Activated T-cell treated with anti-CD3 and anti-CD28 coated beads for 48 hours (primary cell): ENCODE results near the gene HDAC3.

ENCODE experiments used
- DNase-seq: peaks from one replicate; pipeline ENCODE4 v3.0.0-alpha.2; 2020; ENCODE audit warnings: low read depth

The HDAC3 gene

DNA sequence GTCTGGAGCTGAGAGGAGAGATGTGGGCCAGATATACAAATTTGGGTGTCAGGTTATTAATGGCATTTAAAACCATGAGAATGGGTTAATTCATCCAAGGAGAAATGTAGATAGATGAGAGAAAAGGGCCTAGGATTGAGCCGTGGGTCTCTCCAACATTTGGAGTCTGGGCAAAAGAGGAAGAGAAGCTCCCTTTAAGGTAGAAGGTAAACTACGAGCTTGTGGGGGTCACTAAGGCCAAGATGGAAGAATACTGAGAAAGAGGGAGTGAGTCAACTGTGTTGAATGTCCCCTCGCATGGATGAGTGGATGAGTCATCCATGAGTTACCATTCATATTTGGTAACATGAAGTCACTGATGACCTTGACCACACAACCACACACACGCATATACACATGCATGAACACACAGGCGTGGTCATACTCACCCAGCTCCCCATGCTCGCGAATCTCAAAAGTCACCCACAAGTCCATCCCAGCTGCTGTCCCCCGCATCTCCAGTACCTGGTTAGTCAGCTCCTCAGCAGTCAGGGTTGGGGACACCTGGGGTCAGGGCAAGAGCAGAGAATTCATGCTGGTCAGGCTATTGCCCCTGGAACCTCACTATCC lies 21.4 kb upstream of the HDAC3 start:
- no peak for DNase-seq

DNA sequence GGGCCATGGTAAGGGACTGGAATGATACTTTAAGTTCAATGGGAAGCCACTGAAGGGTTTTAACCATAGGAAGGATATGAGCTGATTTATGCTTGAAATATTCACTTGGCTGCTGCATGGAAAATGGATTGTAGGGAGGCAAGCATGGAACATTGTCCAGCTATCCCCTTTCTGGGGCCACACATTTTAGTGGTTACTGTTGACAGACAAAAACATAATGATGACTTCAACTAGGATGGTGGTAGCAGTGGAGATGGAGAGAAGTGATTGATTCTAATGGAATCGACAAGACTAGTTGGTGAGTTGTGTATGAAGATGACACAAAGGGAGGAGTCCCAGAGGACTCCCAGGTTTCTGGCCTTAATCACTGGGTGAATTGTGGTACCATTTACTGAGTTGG lies 20.8 kb upstream of the HDAC3 start:
- DNase-seq: no peak

- no peak for DNase-seq
These were observed 19.7 kb upstream of the HDAC3 start for GRCh38 chr5:141656396-141656795.

GRCh38 chr5:141655020-141655419 lies 18.4 kb upstream of the HDAC3 start:
- no peak for DNase-seq

DNA sequence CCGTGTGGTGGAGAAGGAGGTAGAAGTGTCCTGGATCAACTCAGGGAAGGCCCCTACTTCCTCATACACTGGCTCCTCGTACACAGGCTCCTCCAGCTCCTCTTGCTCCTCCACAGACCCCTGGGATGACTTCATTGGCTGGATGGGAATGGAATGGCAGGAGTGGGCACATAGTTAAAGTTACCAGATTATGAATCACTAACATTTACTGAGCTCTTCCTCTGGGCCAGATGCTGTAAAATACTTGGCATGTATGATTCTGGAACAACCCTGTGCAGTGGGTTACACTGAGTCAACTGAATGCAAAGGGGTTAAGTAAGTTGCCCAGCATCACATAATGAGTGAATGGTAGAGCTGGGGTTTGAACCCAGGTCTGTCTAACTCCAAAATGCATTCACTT lies 17.6 kb upstream of the HDAC3 start:
- no peak for DNase-seq

DNA sequence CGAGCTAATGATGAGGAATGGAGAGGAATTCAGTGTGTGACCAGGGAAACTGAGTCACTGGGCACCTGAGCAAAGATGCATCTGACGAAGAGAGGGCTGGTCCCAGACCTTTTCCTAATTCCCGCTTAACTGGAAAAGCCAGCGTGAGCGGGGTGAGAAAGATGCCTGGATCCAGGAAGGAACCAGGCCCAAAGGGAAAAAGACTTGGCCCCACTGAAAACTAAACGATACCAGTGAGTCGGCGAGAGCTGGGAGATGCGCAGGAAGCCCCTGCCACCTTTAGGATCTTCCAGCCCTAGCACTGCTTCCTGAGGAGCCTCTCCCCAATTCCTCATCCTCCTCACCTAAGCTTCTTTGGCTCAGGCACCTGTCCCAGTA lies 15.1 kb upstream of the HDAC3 start:
- no peak for DNase-seq

DNA sequence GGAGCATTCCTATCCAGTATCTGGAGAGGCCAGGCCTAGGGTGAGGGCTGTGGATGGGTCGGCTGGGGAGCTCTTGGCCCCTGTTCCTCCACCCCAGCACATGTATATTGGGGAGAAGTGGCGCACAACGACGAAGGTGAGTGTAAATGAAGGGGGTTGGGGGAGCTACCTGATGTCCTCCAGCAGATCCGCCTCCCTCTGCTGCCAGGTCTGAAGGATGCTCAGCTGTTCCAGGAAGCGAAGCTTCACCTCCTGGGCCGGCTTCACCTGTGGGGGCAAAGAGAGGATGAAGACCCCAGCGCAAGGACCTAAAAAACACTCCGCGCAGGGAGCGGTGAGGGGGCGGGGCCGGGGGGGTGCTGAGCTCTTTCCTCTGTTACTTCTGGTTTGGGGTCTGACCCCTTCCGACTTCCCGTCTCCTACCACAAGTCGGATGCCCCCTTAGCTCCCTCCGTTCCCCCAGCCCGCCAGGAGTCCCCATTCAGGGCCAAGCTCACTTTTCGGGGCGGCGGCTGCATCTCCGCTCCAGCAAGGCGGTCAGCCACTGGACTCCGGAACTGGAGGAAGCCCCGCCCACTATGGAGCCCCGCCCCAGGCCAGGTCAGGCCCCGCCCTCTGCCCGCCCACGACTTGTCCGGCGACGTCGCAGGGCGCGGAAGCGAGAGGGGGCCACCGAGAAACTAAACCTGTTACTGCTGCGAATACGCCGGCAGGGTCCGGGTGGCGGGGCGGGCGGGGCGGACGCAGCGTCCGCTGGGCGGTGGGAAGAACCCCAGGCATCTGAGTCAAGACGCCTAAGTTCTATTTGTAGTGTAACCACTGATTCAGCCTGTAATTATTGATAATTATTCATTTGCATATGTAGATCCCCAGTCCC lies 14.4 kb upstream of the HDAC3 start, which contains the start of gene FCHSD1:
FCHSD1 (minus strand) TSS at position 568 of the 877 bp plus-strand sequence; CDS start at position 518, 50 bp downstream.
- DNase-seq: peak; percentile 82

DNA sequence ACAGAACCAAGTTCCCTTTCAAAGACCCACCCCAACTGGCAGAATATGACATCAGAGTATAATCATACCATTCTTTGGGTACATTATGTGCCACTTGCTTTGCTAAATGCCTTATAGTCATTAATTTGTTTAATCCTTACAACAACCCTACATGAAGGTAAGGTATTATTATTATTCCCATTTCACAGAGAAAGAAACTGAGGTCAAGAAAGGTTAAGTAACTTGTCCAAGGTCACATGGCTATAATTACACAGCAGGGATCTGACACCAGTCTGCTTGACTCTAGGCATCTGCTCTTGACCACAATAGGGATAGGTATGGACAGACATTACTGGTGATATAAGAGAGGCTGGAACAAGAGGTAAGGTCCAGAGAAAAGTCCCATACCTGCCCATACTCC lies 13.3 kb upstream of the HDAC3 start:
- no peak for DNase-seq

GRCh38 chr5:141649056-141649688 lies 12.5 kb upstream of the HDAC3 start:
- no peak for DNase-seq

- DNase-seq: no peak
These were observed 11.2 kb upstream of the HDAC3 start for GRCh38 chr5:141647851-141648250.

DNA sequence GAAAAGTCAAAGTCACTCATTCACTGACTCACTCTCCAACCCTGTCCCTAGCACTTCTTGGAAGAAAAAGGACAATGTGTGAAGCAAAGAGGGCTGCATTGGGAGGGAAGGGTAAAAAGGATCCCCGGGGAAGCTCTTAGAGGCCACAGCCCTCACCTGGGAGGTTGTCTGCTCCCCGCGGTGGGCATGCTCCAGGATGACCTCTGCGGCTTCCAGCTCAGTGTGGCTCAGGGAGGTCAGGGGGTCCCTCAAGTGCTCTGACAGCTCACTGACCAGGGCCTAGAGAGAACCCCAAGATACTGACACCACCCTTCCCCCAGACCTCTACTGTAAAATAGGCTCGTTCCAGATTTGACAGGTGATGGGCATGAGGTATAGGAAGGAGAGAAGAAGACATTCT lies 10.6 kb upstream of the HDAC3 start:
- no peak for DNase-seq

- no peak for DNase-seq
These were observed 9.4 kb upstream of the HDAC3 start for GRCh38 chr5:141646026-141646425.

DNA sequence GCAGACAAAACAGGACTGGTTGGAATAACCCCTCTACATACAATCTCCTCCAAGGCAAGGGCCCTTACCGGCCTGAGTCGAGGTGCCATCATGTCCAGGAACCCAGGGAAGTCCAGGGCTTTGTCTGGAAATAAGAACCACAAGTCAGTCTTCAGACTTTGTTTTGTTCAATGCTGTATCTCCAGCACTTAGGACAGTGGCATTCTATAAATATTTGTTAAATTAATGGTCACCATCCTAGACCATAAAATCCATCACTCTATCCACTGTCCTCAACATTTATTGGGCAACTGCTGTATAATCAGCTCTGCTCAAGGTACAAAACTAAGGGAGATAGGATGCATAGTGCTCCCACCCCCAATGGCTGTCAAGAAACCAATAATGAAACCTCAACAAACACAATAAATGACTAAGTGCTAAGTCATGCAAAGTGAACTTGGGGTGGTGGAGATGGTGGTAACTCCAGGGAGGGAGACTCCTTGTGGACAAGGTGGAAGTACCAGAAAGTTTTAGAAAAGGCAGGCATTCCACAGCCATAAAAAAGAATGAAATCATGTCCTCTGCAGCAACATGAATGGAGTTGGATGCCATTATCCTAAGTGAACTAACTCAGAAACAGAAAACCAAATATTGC lies 5.1 kb upstream of the HDAC3 start:
- no peak for DNase-seq

GRCh38 chr5:141640698-141641097 lies 4.0 kb upstream of the HDAC3 start:
- no peak for DNase-seq

- no peak for DNase-seq
These were observed 3.4 kb upstream of the HDAC3 start for GRCh38 chr5:141640051-141640415.

DNA sequence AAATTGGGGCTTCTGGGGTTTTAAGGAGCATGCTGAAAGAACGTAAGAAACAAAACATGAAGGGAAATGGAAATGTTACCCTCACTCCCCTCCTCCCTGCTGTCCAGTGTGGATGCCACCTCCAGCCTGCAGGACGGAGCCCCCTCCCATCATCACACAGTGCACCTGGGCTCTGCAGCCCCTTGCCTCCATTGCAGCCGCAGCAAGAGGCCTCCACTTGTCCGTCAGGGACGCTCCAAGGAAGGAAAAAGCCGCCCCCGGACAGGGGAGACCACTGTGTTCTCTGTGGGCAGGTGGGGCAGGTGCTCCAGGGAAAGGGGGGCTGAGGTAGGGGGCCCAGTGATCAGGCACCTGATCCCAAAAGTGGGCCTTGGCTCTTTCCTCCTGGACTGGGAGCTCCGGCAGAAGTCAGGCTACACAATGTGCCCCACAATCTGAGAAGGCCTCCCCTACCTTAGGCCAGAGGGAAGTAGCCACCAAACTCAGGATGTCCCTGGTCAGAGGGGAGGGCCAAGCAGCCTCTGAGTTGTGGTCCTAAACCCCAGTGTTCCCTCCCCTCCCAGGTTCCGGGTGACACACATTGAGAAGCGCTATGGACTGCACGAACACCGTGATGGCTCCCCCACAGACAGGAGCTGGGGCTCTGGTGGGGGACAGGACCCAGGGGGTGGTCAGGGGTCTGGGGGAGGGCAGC lies 2.9 kb upstream of the HDAC3 start:
- DNase-seq: no peak

DNA sequence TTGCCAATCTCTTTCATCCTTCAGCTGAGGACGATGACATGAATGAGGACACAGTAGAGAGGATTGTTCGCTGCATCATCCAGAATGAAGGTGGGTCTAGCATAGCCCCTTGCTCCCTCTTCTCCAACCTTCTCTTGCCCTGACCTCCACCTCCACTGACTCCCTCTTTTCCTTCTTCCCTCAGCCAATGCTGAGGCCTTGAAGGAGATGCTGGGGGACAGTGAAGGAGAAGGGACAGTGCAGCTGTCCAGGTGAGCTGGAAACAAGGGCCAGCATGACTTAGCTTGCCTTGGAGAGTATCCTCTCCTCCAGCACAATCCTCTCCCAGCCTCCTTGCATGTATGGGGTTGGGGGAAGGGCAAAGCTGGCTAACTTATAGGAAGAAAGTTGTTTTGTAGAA lies 2.1 kb upstream of the HDAC3 start:
- DNase-seq: no peak

DNA sequence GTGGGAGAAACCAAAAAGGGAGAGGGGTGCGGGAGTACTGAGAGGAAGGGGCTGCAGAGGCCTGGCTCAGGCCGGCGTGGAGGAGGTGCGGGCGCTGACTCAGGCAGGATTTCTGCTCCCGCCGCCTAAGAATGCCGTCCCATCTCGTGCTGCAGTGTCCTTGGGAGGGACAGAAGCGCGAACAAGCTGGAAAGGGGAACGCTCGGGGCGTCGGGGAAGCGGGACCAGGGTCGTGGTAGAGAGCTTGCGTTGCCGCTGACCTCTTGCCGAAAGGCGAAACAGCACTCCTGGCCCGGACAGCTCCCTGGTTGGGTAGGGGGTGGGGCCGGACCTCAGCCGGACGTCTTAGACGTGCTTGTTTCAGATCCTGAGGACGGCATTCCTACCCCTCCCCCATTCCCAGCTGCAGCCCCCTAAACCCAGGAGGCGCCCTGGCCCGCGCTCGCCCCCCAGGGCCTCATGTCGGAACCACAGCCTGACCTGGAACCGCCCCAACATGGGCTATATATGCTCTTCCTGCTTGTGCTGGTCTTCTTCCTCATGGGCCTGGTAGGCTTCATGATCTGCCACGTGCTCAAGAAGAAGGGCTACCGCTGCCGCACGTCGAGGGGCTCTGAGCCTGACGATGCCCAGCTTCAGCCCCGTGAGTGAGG lies 1.2 kb upstream of the HDAC3 start:
- DNase-seq: peak; percentile 56

- peak; percentile 47 for DNase-seq
These were observed 596 bp upstream of the HDAC3 start for GRCh38 chr5:141637123-141637766.

DNA sequence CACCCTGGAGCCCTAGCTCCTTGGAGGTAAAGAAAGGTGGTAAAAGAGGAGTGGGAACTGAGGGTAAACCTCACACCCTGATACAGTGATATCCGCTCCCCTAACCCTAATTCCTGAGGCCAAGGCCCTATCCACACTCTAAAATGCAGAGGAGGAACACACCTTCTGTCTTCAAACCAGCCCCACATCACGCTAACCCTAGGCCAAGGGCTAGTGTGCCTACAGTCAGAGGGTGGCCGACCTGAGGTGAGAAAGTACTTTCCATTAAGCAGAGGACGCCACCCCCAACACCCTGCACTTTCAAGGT lies 590 bp downstream of the HDAC3 start:
- DNase-seq: no peak

DNA sequence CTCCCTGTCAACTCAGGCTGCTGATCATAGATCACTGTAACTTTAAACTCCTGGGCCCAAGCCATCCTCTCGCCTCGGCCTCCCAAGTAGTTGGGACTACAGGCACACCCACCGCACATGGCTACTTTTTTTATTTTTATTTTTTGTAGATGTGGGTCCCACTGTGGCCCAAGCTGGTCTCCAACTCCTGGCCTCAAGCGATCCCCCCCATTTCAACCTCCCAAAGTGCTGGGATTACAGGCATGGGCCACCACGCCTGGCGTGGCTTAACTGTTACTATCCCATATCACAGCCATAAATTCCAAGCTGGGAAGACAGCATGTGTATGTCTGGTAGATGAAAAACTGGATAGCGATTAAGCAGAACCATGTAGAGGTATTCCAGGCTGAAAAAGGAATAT lies 1.0 kb downstream of the HDAC3 start:
- no peak for DNase-seq
